ENCODE data around the gene TRPV2.

- TF ChIP-seq CTCF (conservative IDR thresholded peaks at IDR 0.05; ENCODE audit: low read depth in 2 of 2) = no peak
- TF ChIP-seq POLR2AphosphoS5 (IDR thresholded peaks at IDR 0.05; ENCODE audit: low read depth) = no peak
- no peak for TF ChIP-seq EZH2 (IDR thresholded peaks at IDR 0.05; ENCODE audit: low read depth, unreplicated experiment)
- TF ChIP-seq JUNB (IDR thresholded peaks at IDR 0.05; ENCODE audit: unreplicated experiment) = no peak
- no peak for TF ChIP-seq EZH2phosphoT487 (IDR thresholded peaks at IDR 0.05; ENCODE audit: unreplicated experiment)
- no peak for TF ChIP-seq ZNF331 (CRISPR knock-in tag; IDR thresholded peaks at IDR 0.05; ENCODE audit: low read depth)
- TF ChIP-seq CREB1 (CRISPR knock-in tag; IDR thresholded peaks at IDR 0.05; ENCODE audit: low read depth) = no peak
Measured at GRCh38 chr17:16472539-16472938, 57.2 kb downstream of the TRPV2 start.

Measured in GM23338 (cell line).